ENCODE data around the gene BDNF. TPM values are rescaled to one million over a fixed set of nuclear protein-coding genes. Genes with fewer than 3 reads are reported as not detected.

Gene BDNF
- total RNA-seq, 1 donor from 2014 or later, result 0.10 TPM

DNA sequence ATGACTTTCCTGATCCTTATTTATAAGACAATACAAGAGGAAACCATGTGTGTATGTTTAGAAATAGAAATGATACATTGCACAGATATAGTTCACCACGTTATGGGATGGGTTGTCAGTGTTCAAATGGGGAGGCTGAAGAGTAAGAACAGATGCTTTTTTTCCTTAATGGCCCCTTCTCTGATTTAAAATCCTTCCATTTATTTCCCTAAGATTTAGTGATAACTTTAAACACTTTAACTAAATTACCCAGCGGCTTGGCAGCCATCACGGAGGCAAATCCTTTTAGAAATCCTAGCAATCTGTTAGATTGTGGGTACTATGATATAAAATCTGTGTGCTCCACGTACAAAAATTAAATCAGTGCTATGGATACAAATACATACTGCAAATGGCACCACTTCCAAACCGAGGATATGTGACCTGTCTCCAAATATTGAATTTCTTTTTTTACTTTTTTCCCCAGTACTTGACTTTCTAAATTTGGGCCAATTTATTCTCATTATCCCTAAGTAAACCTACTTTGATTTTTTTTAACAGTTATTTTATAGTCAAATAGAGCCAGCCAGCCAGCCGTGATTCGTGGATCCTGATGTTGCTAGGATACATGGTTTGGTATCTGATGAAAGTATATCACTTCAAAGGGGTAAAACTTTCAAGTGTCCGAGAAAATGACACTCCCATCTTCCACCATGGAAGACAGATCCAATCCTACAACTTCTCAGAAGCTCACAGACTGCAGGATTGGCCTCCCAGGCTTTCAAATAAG is 46.1 kb downstream of the BDNF start:
- Mint-ChIP-seq H3K27ac (ENCODE audit: unreplicated experiment) (no peak overlapping the region), H3K4me3 (ENCODE audit: unreplicated experiment) (no peak overlapping the region), H3K4me1 (ENCODE audit: unreplicated experiment) (peaks cover 17% of the 10 kb centered on the region), H3K36me3 (ENCODE audit: low read depth, unreplicated experiment) (no peaks in the 10 kb centered on the region), H3K27me3 (ENCODE audit: unreplicated experiment) (no peaks in the 10 kb centered on the region), H3K9me3 (ENCODE audit: unreplicated experiment) (no peaks in the 10 kb centered on the region)
- TF ChIP-seq, protein P1, sequence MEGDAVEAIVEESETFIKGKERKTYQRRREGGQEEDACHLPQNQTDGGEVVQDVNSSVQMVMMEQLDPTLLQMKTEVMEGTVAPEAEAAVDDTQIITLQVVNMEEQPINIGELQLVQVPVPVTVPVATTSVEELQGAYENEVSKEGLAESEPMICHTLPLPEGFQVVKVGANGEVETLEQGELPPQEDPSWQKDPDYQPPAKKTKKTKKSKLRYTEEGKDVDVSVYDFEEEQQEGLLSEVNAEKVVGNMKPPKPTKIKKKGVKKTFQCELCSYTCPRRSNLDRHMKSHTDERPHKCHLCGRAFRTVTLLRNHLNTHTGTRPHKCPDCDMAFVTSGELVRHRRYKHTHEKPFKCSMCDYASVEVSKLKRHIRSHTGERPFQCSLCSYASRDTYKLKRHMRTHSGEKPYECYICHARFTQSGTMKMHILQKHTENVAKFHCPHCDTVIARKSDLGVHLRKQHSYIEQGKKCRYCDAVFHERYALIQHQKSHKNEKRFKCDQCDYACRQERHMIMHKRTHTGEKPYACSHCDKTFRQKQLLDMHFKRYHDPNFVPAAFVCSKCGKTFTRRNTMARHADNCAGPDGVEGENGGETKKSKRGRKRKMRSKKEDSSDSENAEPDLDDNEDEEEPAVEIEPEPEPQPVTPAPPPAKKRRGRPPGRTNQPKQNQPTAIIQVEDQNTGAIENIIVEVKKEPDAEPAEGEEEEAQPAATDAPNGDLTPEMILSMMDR (IDR thresholded peaks at IDR 0.05; ENCODE audit: unreplicated experiment), result no peak
- DNase-seq (ENCODE audit: low spot score), result no peak

DNA sequence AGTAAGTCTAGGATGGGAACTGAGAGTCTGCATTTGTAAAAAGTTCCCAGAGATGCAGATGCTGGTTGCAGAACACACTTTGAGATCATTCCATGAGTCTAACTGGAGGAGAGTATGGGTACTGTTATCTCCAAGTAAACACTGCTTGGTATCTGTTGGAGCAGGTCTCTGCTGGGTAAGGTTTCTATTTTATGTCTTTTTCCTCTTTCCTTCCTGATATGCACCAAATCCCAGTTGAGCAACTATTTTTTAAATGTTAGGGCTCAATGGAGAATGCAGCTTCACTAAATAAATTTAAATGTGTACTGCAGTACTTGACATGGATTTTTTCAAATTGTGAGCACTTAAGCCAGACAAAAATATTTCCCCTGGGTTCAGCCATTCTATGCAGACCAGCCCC is 48.5 kb downstream of the BDNF start:
- DNase-seq (ENCODE audit: low spot score), result no peak
- Mint-ChIP-seq H3K4me1 (ENCODE audit: unreplicated experiment) (peaks cover 17% of the 10 kb centered on the region), H3K27ac (ENCODE audit: unreplicated experiment) (no peak overlapping the region), H3K9me3 (ENCODE audit: unreplicated experiment) (no peaks in the 10 kb centered on the region), H3K36me3 (ENCODE audit: low read depth, unreplicated experiment) (no peaks in the 10 kb centered on the region), H3K27me3 (ENCODE audit: unreplicated experiment) (peaks cover 1% of the 10 kb centered on the region), H3K4me3 (ENCODE audit: unreplicated experiment) (no peak overlapping the region)
- TF ChIP-seq, protein P1 (IDR thresholded peaks at IDR 0.05; ENCODE audit: unreplicated experiment), result no peak

DNA sequence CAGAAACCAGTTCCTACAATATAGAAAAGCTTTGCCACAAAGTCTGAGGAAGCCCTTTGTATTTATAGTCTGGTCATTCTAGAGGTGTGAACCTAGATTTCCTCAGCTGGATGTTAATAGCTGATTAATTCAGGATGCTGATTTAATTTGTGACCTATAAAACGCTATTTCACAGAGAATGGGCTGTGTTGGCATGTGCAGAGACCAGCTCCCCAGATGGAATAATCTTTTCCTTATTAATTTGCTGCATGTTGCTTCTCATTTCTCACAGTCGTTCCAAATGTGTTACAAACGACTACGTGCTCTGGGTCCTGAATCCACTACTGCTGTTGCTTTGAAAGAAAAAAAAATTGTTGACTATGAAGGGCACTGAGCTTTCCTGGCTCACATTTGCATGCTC is 49.3 kb downstream of the BDNF start:
- peaks cover 1% of the 10 kb centered on the region for H3K27me3 Mint-ChIP-seq (ENCODE audit: unreplicated experiment)
- no peaks in the 10 kb centered on the region for H3K36me3 Mint-ChIP-seq (ENCODE audit: low read depth, unreplicated experiment)
- H3K9me3 Mint-ChIP-seq (ENCODE audit: unreplicated experiment), result no peaks in the 10 kb centered on the region
- H3K4me1 Mint-ChIP-seq (ENCODE audit: unreplicated experiment), result peaks cover 17% of the 10 kb centered on the region
- TF ChIP-seq, protein P1 (IDR thresholded peaks at IDR 0.05; ENCODE audit: unreplicated experiment), result no peak
- H3K4me3 Mint-ChIP-seq (ENCODE audit: unreplicated experiment), result no peak overlapping the region
- H3K27ac Mint-ChIP-seq (ENCODE audit: unreplicated experiment), result no peak overlapping the region
- DNase-seq (ENCODE audit: low spot score), result no peak

DNA sequence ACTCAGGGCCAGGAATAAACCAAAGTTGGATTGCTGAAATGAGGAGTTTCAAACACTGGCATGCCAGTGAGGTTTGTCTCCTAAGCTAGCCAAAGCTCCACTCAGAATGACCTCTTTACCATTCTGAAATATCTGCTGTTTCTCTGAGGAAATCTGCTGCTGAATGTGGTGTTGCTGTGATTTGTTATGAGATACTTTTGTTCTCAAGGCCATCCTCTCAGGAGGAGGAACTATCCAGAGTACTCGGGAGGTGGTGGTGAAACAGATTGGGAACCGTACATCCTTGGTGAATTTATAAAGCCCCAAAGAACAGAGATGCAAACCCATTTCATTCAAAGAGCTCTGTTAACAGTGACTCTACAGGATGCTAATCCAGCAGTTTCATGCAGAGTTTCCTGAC is 50.5 kb downstream of the BDNF start:
- Mint-ChIP-seq H3K27me3 (ENCODE audit: unreplicated experiment) (peaks cover 1% of the 10 kb centered on the region), H3K36me3 (ENCODE audit: low read depth, unreplicated experiment) (no peaks in the 10 kb centered on the region), H3K4me1 (ENCODE audit: unreplicated experiment) (peaks cover 17% of the 10 kb centered on the region), H3K4me3 (ENCODE audit: unreplicated experiment) (no peak overlapping the region), H3K9me3 (ENCODE audit: unreplicated experiment) (no peaks in the 10 kb centered on the region), H3K27ac (ENCODE audit: unreplicated experiment) (no peak overlapping the region)
- TF ChIP-seq, protein P1 (IDR thresholded peaks at IDR 0.05; ENCODE audit: unreplicated experiment), result no peak
- no peak for DNase-seq (ENCODE audit: low spot score)

DNA sequence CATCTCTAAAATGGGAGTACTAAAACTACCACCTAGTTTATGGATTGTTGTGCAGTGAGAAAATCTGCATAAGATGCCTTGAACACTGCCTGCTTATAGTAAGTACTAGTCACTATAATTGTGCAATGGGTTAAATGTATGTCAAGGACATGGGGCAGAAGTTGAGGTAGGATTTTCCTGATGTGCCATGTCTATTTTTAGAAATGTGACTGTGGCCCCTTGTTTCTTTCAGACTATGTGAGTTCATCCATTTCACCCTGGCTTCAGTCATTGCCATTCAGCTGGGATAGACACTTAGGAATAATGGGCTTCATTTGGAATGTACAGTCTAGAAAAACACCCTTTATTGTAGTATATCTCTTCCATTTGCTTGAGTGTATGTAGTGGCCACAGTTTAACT is 51.4 kb downstream of the BDNF start:
- no peak for DNase-seq (ENCODE audit: low spot score)
- Mint-ChIP-seq H3K4me1 (ENCODE audit: unreplicated experiment) (peaks cover 17% of the 10 kb centered on the region), H3K27me3 (ENCODE audit: unreplicated experiment) (peaks cover 1% of the 10 kb centered on the region), H3K4me3 (ENCODE audit: unreplicated experiment) (no peak overlapping the region), H3K9me3 (ENCODE audit: unreplicated experiment) (no peaks in the 10 kb centered on the region), H3K36me3 (ENCODE audit: low read depth, unreplicated experiment) (no peaks in the 10 kb centered on the region), H3K27ac (ENCODE audit: unreplicated experiment) (peak overlapping the region; percentile 16)
- TF ChIP-seq, protein P1 (IDR thresholded peaks at IDR 0.05; ENCODE audit: unreplicated experiment), result no peak
